ENCODE results near the gene FARS2.

DNA sequence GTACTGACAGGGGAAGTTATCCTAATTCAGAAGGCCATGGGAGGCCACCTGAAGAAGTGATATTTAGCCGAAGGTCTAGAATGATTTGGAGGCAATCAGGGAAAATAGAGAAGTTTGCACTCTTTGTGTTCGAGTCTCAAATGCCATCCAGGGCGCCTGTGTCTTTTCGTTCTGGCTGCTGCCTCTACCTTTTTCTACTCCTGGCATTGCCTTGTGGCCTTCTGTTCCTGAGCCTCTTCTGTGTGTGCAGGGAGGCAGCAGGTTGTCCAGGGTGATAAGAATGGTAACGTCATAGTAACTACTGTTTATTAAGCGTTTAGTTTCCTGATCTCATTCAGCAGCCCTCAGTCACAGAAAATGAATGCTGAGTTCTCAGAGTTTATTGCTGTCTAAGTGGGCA is 252.1 kb downstream of the FARS2 start:
- no peak for TF ChIP-seq POLR2AphosphoS5 (IDR thresholded peaks at IDR 0.05; ENCODE audit: low read depth, low read length)
- TF ChIP-seq POLR2A (IDR thresholded peaks at IDR 0.05; ENCODE audit: low read depth, low read length): no peak
- TF ChIP-seq TAF1 (IDR thresholded peaks at IDR 0.05; ENCODE audit: borderline replicate concordance, low read depth, low read length): no peak
